Measurements from ENCODE around the gene RILPL2. TPM values are rescaled to one million over a fixed set of nuclear protein-coding genes. Genes with fewer than 3 reads are reported as not detected.
"Not testable (repeated sequence)": the region's sequence is repeated elsewhere in the genome, so short reads cannot be mapped to it uniquely, and the experiment has no call there.

RILPL2 gene
- total and polyA plus RNA-seq, 9 of the 15 experiments (the other 6 are each of a cell fraction or from before 2014, with no cell fraction given) = 0.61 to 5.8 (median 4.3) TPM

DNA sequence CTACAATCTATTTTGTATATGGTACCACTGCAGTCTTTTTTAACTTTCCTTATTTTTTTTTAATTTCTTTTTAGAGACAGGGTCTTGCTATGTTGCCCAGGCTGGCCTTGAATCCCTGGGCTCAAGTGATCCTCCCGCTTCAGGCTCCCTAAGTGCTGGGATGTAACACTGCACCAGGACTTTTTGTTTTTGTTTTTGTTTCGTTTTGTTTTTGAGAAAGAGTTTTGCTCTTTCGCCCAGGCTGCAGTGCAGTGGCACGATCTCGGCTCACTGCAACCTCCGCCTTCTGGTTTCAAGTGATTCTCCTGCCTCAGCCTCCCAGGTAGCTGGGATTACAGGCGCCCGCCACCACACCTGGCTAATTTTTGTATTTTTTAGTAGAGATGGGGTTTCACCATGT lies 7.4 kb downstream of the RILPL2 start:
- POLR2A ChIA-PET = interaction anchor here (1.3 kb wide), 1 partner anchor 21 kb away, joined by 4 read pairs; no protein-coding TSS in a partner anchor
- in situ Hi-C loops (cut with MboI); H3K27me3 ChIP-seq (ENCODE audit: control insufficient read depth in 2 of 2, insufficient read depth in 2 of 2, low read length in 2 of 2); H3K9ac ChIP-seq (ENCODE audit: insufficient read depth in 1 of 2, low read depth in 2 of 2, low read length in 2 of 2); H2AFZ ChIP-seq (ENCODE audit: low read depth, low read length); BruUV-seq (replicated peaks); ATAC-seq; H3K79me2 ChIP-seq (ENCODE audit: control insufficient read depth, insufficient read depth, low read length); CTCF ChIA-PET (ENCODE audit: low intra/inter-chr PET ratio); H3K9me3 ChIP-seq (replicated peaks; ENCODE audit: control insufficient read depth, insufficient read depth, low read depth, low read length); H4K20me1 ChIP-seq (replicated peaks; ENCODE audit: control insufficient read depth, insufficient read depth, low read length); H3K4me1 ChIP-seq (replicated peaks in 1 of 2; ENCODE audit: control insufficient read depth in 2 of 2, insufficient read depth in 2 of 2, low read length in 2 of 2); FAIRE-seq; H3K27ac ChIP-seq (ENCODE audit: extremely low read depth, low read depth, low read length); H3K4me3 ChIP-seq; H3K9me1 ChIP-seq (ENCODE audit: control insufficient read depth, insufficient read depth, low read length); DNase-seq (ENCODE audit: extremely low read depth in 1 of 4, low spot score in 3 of 4); intact Hi-C loops (cut with micrococcal nuclease); H3K4me2 ChIP-seq (ENCODE audit: insufficient read depth, low read length): not testable (repeated sequence)
- H3K36me3 ChIP-seq (ENCODE audit: control insufficient read depth, insufficient read depth, low read length) = peaks cover 22% of the 10 kb centered on the region; the same call in 1 of the 3 replicates
- peak; percentile 25; the same call in 1 of the 2 replicates for TF ChIP-seq ZNF121 (CRISPR knock-in tag; conservative IDR thresholded peaks at IDR 0.05)
- WGBS (ENCODE audit: insufficient coverage, low coverage, missing lambda C conversion rate) = 87% methylated on average over 8 of the region's 8 CpGs

DNA sequence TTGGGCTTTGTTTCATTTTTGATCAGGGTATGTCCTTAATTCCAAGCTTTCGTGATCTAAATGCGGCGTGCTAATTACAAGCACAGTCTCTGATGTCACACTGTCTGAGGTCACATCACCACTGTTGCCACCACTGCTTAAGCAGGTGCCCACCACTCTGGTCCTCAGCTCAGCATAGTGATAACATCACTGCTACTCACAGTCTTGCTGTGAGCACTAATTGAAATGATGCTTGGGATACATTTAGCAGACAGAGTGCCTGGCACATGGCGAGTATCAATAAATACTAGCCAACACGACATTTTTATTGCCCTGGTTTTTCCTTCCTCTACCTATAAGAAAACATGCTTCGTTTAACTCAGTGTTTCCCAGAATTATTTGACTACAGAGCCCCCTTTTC lies 7.9 kb downstream of the RILPL2 start:
- TF ChIP-seq CREBBP (IDR thresholded peaks at IDR 0.05; ENCODE audit: low read depth, low read length) (no peak), AFF4 (CRISPR knock-in tag; IDR thresholded peaks at IDR 0.05) (no peak), ZNF280A (IDR thresholded peaks at IDR 0.05; ENCODE audit: low read depth, partially characterized antibody) (no peak)
- in situ Hi-C loops (cut with MboI) (no loop called here), intact Hi-C loops (cut with micrococcal nuclease) (no loop called here)
- no peak overlapping the region for H3K9ac ChIP-seq (ENCODE audit: insufficient read depth in 1 of 2, low read depth in 2 of 2, low read length in 2 of 2)
- no peak overlapping the region for H3K4me3 ChIP-seq
- no peaks in the 10 kb centered on the region for H4K20me1 ChIP-seq (replicated peaks; ENCODE audit: control insufficient read depth, insufficient read depth, low read length)
- CTCF ChIA-PET (ENCODE audit: low intra/inter-chr PET ratio) = no interaction called here
- 0 out of 3 replicates have a peak, but pooled peaks cover 4% of the 10 kb centered on the region for H3K79me2 ChIP-seq (ENCODE audit: control insufficient read depth, insufficient read depth, low read length)
- peaks cover 21% of the 10 kb centered on the region; the same call in 1 of the 3 replicates for H3K36me3 ChIP-seq (ENCODE audit: control insufficient read depth, insufficient read depth, low read length)
- H3K9me3 ChIP-seq (replicated peaks; ENCODE audit: control insufficient read depth, insufficient read depth, low read depth, low read length) = no peaks in the 10 kb centered on the region; the same call in 1 of the 2 replicates
- BruUV-seq (replicated peaks) = TSS peak; percentile 24
- WGBS (ENCODE audit: insufficient coverage, low coverage, missing lambda C conversion rate) = 82% methylated on average over 6 of the region's 6 CpGs
- H3K27ac ChIP-seq (ENCODE audit: extremely low read depth, low read depth, low read length) = no peak overlapping the region
- FAIRE-seq (no peak), DNase-seq (ENCODE audit: extremely low read depth in 1 of 4, low spot score in 3 of 4) (no peak), ATAC-seq (no peak)
- no peaks in the 10 kb centered on the region for H3K27me3 ChIP-seq (ENCODE audit: control insufficient read depth in 2 of 2, insufficient read depth in 2 of 2, low read length in 2 of 2)
- no peaks in the 10 kb centered on the region for H3K9me1 ChIP-seq (ENCODE audit: control insufficient read depth, insufficient read depth, low read length)
- peaks cover 0 to 4% of the 10 kb centered on the region in 2 experiments; a peak in 2 of 5 replicates for H3K4me1 ChIP-seq (replicated peaks in 1 of 2; ENCODE audit: control insufficient read depth in 2 of 2, insufficient read depth in 2 of 2, low read length in 2 of 2)
- no peak overlapping the region for H2AFZ ChIP-seq (ENCODE audit: low read depth, low read length)
- POLR2A ChIA-PET = interaction anchor here (1.3 kb wide), 1 partner anchor 21 kb away, joined by 4 read pairs; no protein-coding TSS in a partner anchor
- H3K4me2 ChIP-seq (ENCODE audit: insufficient read depth, low read length) = no peak overlapping the region

Measured in K562 (cell line).